ENCODE measurements around the gene POM121L12.

POM121L12 gene

DNA sequence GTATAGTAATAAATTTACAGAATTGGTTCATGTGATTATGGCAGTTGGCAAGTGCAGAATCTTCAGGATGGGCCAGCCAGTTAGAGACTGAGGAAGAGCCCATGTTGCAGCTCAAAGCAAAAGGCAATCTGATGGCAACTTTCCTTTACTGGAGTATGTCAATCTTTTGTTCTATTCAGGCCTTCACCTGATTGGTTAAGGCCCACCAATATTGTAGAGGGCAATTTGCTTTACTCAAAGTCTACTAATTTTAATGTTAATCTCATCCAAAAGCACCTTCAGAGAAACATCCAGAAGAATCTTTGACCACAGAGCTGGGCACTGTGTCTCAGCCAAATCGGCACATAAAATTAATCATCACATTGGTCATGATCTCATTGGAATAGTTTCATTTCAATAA, 20.0 kb upstream of the POM121L12 start:
- no peaks in the 10 kb centered on the region for H3K9me3 ChIP-seq (ENCODE audit: low read depth, low read length)
- no peak overlapping the region for H3K9ac ChIP-seq (ENCODE audit: insufficient read length)
- DNase-seq (ENCODE audit: low read depth, low spot score) = no peak
- no peak overlapping the region for H3K4me3 ChIP-seq
- TF ChIP-seq POLR2AphosphoS5 (IDR thresholded peaks at IDR 0.05; ENCODE audit: borderline replicate concordance, low read depth, low read length) (no peak), EZH2 (IDR thresholded peaks at IDR 0.05) (no peak), FOXP2 (optimal IDR thresholded peaks at IDR 0.05; ENCODE audit: control extremely low read depth, extremely low read length, insufficient read depth) (no peak)
- no peaks in the 10 kb centered on the region for H3K36me3 ChIP-seq (ENCODE audit: insufficient read depth, low read length)
- H3K27ac ChIP-seq = no peak overlapping the region

- Histone ChIP-seq H3K4me3 (no peak overlapping the region), H3K9ac (ENCODE audit: insufficient read length) (no peak overlapping the region), H3K27ac (no peak overlapping the region), H3K9me3 (ENCODE audit: low read depth, low read length) (no peaks in the 10 kb centered on the region), H3K36me3 (ENCODE audit: insufficient read depth, low read length) (no peaks in the 10 kb centered on the region)
- no peak for DNase-seq (ENCODE audit: low read depth, low spot score)
- no peak for TF ChIP-seq FOXP2 (optimal IDR thresholded peaks at IDR 0.05; ENCODE audit: control extremely low read depth, extremely low read length, insufficient read depth)
- no peak for TF ChIP-seq POLR2AphosphoS5 (IDR thresholded peaks at IDR 0.05; ENCODE audit: borderline replicate concordance, low read depth, low read length)
- no peak for TF ChIP-seq EZH2 (IDR thresholded peaks at IDR 0.05)
Measured at GRCh38 chr7:53022893-53023292, 12.5 kb upstream of the POM121L12 start.

GRCh38 chr7:53048638-53049037, 13.2 kb downstream of the POM121L12 start:
- no peak for DNase-seq (ENCODE audit: low read depth, low spot score)

GRCh38 chr7:53050433-53050832, 15.0 kb downstream of the POM121L12 start:
- Histone ChIP-seq H3K9me3 (ENCODE audit: low read depth, low read length) (no peaks in the 10 kb centered on the region), H3K9ac (ENCODE audit: insufficient read length) (no peak overlapping the region), H3K4me3 (no peak overlapping the region), H3K36me3 (ENCODE audit: insufficient read depth, low read length) (no peaks in the 10 kb centered on the region), H3K27ac (no peak overlapping the region)
- TF ChIP-seq EZH2 (IDR thresholded peaks at IDR 0.05) = no peak
- TF ChIP-seq POLR2AphosphoS5 (IDR thresholded peaks at IDR 0.05; ENCODE audit: borderline replicate concordance, low read depth, low read length) = no peak
- no peak for DNase-seq (ENCODE audit: low read depth, low spot score)

More at GRCh38 chr7:53048638-53049037, 13.2 kb downstream of the POM121L12 start:
- no peak overlapping the region for H3K9ac ChIP-seq (ENCODE audit: insufficient read length)
- TF ChIP-seq POLR2AphosphoS5 (IDR thresholded peaks at IDR 0.05; ENCODE audit: borderline replicate concordance, low read depth, low read length) (no peak), EZH2 (IDR thresholded peaks at IDR 0.05) (no peak), FOXP2 (optimal IDR thresholded peaks at IDR 0.05; ENCODE audit: control extremely low read depth, extremely low read length, insufficient read depth) (no peak)
- H3K9me3 ChIP-seq (ENCODE audit: low read depth, low read length) = no peaks in the 10 kb centered on the region
- H3K27ac ChIP-seq = no peak overlapping the region
- no peak overlapping the region for H3K4me3 ChIP-seq
- no peaks in the 10 kb centered on the region for H3K36me3 ChIP-seq (ENCODE audit: insufficient read depth, low read length)

DNA sequence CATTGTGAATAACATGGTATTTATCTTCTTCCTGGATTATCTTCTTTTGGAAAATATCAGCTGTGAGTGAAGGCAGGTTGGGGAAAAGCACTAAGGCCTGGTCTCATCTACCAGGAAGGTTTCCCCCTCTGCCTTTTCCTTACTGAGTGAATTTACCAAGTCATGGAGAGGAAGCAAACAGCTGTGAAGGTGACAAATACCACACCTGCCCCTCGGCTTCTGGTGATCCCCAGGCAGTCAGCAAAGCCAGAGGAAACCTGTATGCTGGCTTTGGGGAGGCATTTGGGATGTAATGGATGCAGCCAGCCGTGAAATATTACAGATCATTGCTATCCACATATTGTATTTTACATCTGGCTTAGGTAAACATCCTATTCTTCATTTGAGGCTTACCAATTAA, 24.2 kb downstream of the POM121L12 start:
- no peak for DNase-seq (ENCODE audit: low read depth, low spot score)
- H3K4me3 ChIP-seq = no peak overlapping the region
- no peak overlapping the region for H3K9ac ChIP-seq (ENCODE audit: insufficient read length)
- no peak overlapping the region for H3K27ac ChIP-seq
- no peaks in the 10 kb centered on the region for H3K36me3 ChIP-seq (ENCODE audit: insufficient read depth, low read length)
- no peak for TF ChIP-seq EZH2 (IDR thresholded peaks at IDR 0.05)
- no peak for TF ChIP-seq FOXP2 (optimal IDR thresholded peaks at IDR 0.05; ENCODE audit: control extremely low read depth, extremely low read length, insufficient read depth)
- no peak for TF ChIP-seq POLR2AphosphoS5 (IDR thresholded peaks at IDR 0.05; ENCODE audit: borderline replicate concordance, low read depth, low read length)
- no peaks in the 10 kb centered on the region for H3K9me3 ChIP-seq (ENCODE audit: low read depth, low read length)

DNA sequence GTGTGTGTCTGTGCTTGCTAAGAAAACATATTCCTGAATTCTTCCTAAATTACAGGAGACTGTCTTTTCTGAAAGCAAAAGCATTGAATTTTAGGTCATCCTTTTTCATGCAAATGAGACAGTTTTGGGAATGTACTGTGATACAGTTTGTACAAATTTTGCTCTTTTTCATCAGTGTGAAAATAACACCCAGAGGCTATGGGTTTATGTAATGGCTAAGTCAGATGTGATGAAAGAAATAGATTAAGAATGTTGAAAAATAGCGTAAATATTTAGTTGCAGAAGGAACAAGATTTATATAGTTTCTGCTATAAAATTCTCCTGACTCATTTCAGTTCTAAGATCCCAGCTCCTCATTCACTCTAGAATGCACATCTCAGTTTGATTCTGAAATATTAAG, 24.6 kb downstream of the POM121L12 start:
- H3K27ac ChIP-seq = no peak overlapping the region
- H3K9ac ChIP-seq (ENCODE audit: insufficient read length) = no peak overlapping the region
- no peaks in the 10 kb centered on the region for H3K9me3 ChIP-seq (ENCODE audit: low read depth, low read length)
- TF ChIP-seq POLR2AphosphoS5 (IDR thresholded peaks at IDR 0.05; ENCODE audit: borderline replicate concordance, low read depth, low read length) = no peak
- no peak for TF ChIP-seq FOXP2 (optimal IDR thresholded peaks at IDR 0.05; ENCODE audit: control extremely low read depth, extremely low read length, insufficient read depth)
- TF ChIP-seq EZH2 (IDR thresholded peaks at IDR 0.05) = no peak
- H3K36me3 ChIP-seq (ENCODE audit: insufficient read depth, low read length) = no peaks in the 10 kb centered on the region
- DNase-seq (ENCODE audit: low read depth, low spot score) = no peak
- H3K4me3 ChIP-seq = no peak overlapping the region

DNA sequence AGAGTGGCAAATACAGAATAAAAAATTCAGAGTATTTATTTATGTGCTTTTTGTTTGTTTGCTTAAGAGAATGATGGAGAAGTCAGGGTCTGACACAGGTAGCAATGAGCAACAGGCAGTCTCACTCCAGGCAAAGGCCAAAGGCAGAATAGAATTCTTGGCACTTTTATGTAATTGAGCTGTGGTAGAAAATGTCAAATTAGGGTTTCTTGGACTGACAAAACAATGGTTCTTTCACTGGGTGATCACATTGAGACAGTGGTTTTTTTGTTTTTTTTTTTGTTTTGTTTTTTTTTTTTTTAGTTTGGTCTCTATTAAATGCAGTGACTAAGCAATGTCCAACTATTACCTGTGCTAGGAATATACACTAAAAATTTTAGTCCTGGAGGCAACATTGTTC, 27.4 kb downstream of the POM121L12 start:
- TF ChIP-seq EZH2 (IDR thresholded peaks at IDR 0.05) = no peak
- TF ChIP-seq FOXP2 (optimal IDR thresholded peaks at IDR 0.05; ENCODE audit: control extremely low read depth, extremely low read length, insufficient read depth) = no peak
- no peak for TF ChIP-seq POLR2AphosphoS5 (IDR thresholded peaks at IDR 0.05; ENCODE audit: borderline replicate concordance, low read depth, low read length)
- H3K4me3 ChIP-seq = no peak overlapping the region
- H3K9ac ChIP-seq (ENCODE audit: insufficient read length) = no peak overlapping the region
- no peak for DNase-seq (ENCODE audit: low read depth, low spot score)
- no peaks in the 10 kb centered on the region for H3K9me3 ChIP-seq (ENCODE audit: low read depth, low read length)
- no peaks in the 10 kb centered on the region for H3K36me3 ChIP-seq (ENCODE audit: insufficient read depth, low read length)
- H3K27ac ChIP-seq = no peak overlapping the region

- Histone ChIP-seq H3K9ac (ENCODE audit: insufficient read length) (no peak overlapping the region), H3K36me3 (ENCODE audit: insufficient read depth, low read length) (no peaks in the 10 kb centered on the region), H3K27ac (no peak overlapping the region), H3K9me3 (ENCODE audit: low read depth, low read length) (no peaks in the 10 kb centered on the region), H3K4me3 (no peak overlapping the region)
- TF ChIP-seq EZH2 (IDR thresholded peaks at IDR 0.05) (no peak), FOXP2 (optimal IDR thresholded peaks at IDR 0.05; ENCODE audit: control extremely low read depth, extremely low read length, insufficient read depth) (no peak), POLR2AphosphoS5 (IDR thresholded peaks at IDR 0.05; ENCODE audit: borderline replicate concordance, low read depth, low read length) (no peak)
- no peak for DNase-seq (ENCODE audit: low read depth, low spot score)
Measured at GRCh38 chr7:53068673-53069072, 33.2 kb downstream of the POM121L12 start.

- Histone ChIP-seq H3K27ac (no peak overlapping the region), H3K36me3 (ENCODE audit: insufficient read depth, low read length) (no peaks in the 10 kb centered on the region), H3K9ac (ENCODE audit: insufficient read length) (no peak overlapping the region), H3K4me3 (no peak overlapping the region), H3K9me3 (ENCODE audit: low read depth, low read length) (no peaks in the 10 kb centered on the region)
- no peak for DNase-seq (ENCODE audit: low read depth, low spot score)
- TF ChIP-seq POLR2AphosphoS5 (IDR thresholded peaks at IDR 0.05; ENCODE audit: borderline replicate concordance, low read depth, low read length) (no peak), FOXP2 (optimal IDR thresholded peaks at IDR 0.05; ENCODE audit: control extremely low read depth, extremely low read length, insufficient read depth) (no peak), EZH2 (IDR thresholded peaks at IDR 0.05) (no peak)
Measured at GRCh38 chr7:53070883-53071282, 35.5 kb downstream of the POM121L12 start.

All from SK-N-MC (cell line).